ENCODE measurements around the gene ATP2B2. TPM values are rescaled to one million over a fixed set of nuclear protein-coding genes. Genes with fewer than 3 reads are reported as not detected.

The ATP2B2 gene
- total RNA-seq, 1 experiment from 2014 or later: not detected

GRCh38 chr3:10359761-10360161 lies 145.6 kb downstream of the ATP2B2 start (continued):
- no peak for TF ChIP-seq REST (IDR thresholded peaks at IDR 0.05; ENCODE audit: low read depth)
- no peak for TF ChIP-seq ELF1 (IDR thresholded peaks at IDR 0.05; ENCODE audit: borderline replicate concordance, low read depth)
- no peak for TF ChIP-seq CEBPB (IDR thresholded peaks at IDR 0.05; ENCODE audit: low read depth)
- TF ChIP-seq EZH2phosphoT487 (IDR thresholded peaks at IDR 0.05; ENCODE audit: borderline replicate concordance): no peak
- TF ChIP-seq RAD21 (IDR thresholded peaks at IDR 0.05; ENCODE audit: low read depth): no peak
- TF ChIP-seq MAX (IDR thresholded peaks at IDR 0.05): no peak
- no peak for TF ChIP-seq SRF (IDR thresholded peaks at IDR 0.05; ENCODE audit: low read depth)

- H3K27me3 ChIP-seq (ENCODE audit: insufficient read depth, low read length): peaks cover 8% of the 10 kb centered on the region; the same call in 1 of the 2 replicates
- no peaks in the 10 kb centered on the region for H3K36me3 ChIP-seq (ENCODE audit: control insufficient read depth in 1 of 2, insufficient read depth in 2 of 2, low read length in 2 of 2)
- RAD21 ChIA-PET (ENCODE audit: low non-redundant PET in 1 of 2, low total read pairs in 2 of 2, uncharacterized antibody in 2 of 2, unreplicated experiment in 2 of 2): no interaction called here
- no peak overlapping the region for H3K4me3 ChIP-seq (replicated peaks in 1 of 2; ENCODE audit: low read depth in 1 of 2, low read length in 2 of 2)
- H3K9me3 ChIP-seq (ENCODE audit: control insufficient read depth in 1 of 2, insufficient read depth in 1 of 2, low read depth in 1 of 2, low read length in 2 of 2): no peaks in the 10 kb centered on the region
- no peak overlapping the region for H2AFZ ChIP-seq (ENCODE audit: low read depth, low read length, poor library complexity, severe bottlenecking)
- no peak overlapping the region for H3K27ac ChIP-seq (ENCODE audit: low read depth, low read length)
- CTCF ChIA-PET: no interaction called here
- H3K4me2 ChIP-seq (ENCODE audit: low read length): no peak overlapping the region
- H3K4me1 ChIP-seq (ENCODE audit: control insufficient read depth in 1 of 2, insufficient read depth in 2 of 2, low read length in 2 of 2): peaks cover 0 to 7% of the 10 kb centered on the region in 2 experiments; a peak in 1 of 4 replicates
- intact Hi-C loops (cut with micrococcal nuclease): no loop called here
- H3K9me2 ChIP-seq (ENCODE audit: insufficient read depth): no peaks in the 10 kb centered on the region
- no peaks in the 10 kb centered on the region for H3K79me2 ChIP-seq (ENCODE audit: insufficient read depth, low read length)
- no peak overlapping the region for H3K9ac ChIP-seq (ENCODE audit: low read length)
- TF ChIP-seq ZFX (IDR thresholded peaks at IDR 0.05) (no peak), SP1 (IDR thresholded peaks at IDR 0.05; ENCODE audit: low read depth) (no peak)
- ATAC-seq (no peak), DNase-seq (ENCODE audit: low read depth, low spot score) (no peak)
- no peaks in the 10 kb centered on the region for H4K20me1 ChIP-seq (ENCODE audit: insufficient read depth)
- POLR2A ChIA-PET: no interaction called here
- no TSS peak for BruUV-seq (replicated peaks)
Measured at GRCh38 chr3:10358309-10358980, 146.9 kb downstream of the ATP2B2 start.

Data from HCT116 (cell line).